HepG2 (cell line): Measurements from ENCODE around the gene MRPL2. TPM values are rescaled to one million over a fixed set of nuclear protein-coding genes. Genes with fewer than 3 reads are reported as not detected.

Source experiments
- ARNT2 ChIP-seq: sonication (generic); formaldehyde crosslinking; IDR thresholded peaks from 2 replicates; pipeline ENCODE4 v1.8.0; 2022; ENCODE audit warnings: mild to moderate bottlenecking, low read depth, missing genetic modification reagents, moderate library complexity
- BATF2 ChIP-seq: sonication (generic); formaldehyde crosslinking; IDR thresholded peaks from 2 replicates; pipeline ENCODE4 v1.8.0; 2022; ENCODE audit warnings: mild to moderate bottlenecking, missing genetic modification reagents, moderate library complexity
- CBX5 ChIP-seq: sonication (generic); formaldehyde crosslinking; IDR thresholded peaks from 2 replicates; pipeline ENCODE4 v1.4.0; 2020; ENCODE audit warnings: missing genetic modification reagents, borderline replicate concordance
- GMEB2 ChIP-seq: IDR thresholded peaks from 2 replicates; pipeline ENCODE4 v1.6.1; 2016; ENCODE audit warnings: missing biosample characterization, missing genetic modification reagents, low read depth
- HOMEZ ChIP-seq: IDR thresholded peaks from 2 replicates; pipeline ENCODE4 v1.6.1; 2016; ENCODE audit warnings: low read depth
- JUNB ChIP-seq: sonication (generic); formaldehyde crosslinking; IDR thresholded peaks from 2 replicates; pipeline ENCODE4 v1.8.0; 2022; ENCODE audit warnings: missing genetic modification reagents, mild to moderate bottlenecking, borderline replicate concordance
- NAIF1 ChIP-seq: sonication (generic); formaldehyde crosslinking; IDR thresholded peaks from 2 replicates; pipeline ENCODE4 v1.5.0; 2020; ENCODE audit warnings: mild to moderate bottlenecking, missing genetic modification reagents, borderline replicate concordance
- NBN ChIP-seq: fragments of 450-650 bp; conservative IDR thresholded peaks from 2 replicates; pipeline ENCODE4 v1.6.1; 2017
- POGZ ChIP-seq: sonication (generic); formaldehyde crosslinking; IDR thresholded peaks from 2 replicates; pipeline ENCODE4 v1.4.0; 2020; ENCODE audit warnings: mild to moderate bottlenecking, missing genetic modification reagents
- RBFOX2 ChIP-seq: fragments of 200-400 bp; formaldehyde crosslinking; IDR thresholded peaks from 2 replicates; pipeline ENCODE4 v1.6.1; 2017; ENCODE audit warnings: low read depth, mild to moderate bottlenecking, low read length
- SMC3 ChIP-seq: IDR thresholded peaks from 2 replicates; pipeline ENCODE4 v1.6.1; 2011; ENCODE audit warnings: low read length, improper control_type of control experiment
- TBX2 ChIP-seq: sonication (generic); formaldehyde crosslinking; IDR thresholded peaks from 2 replicates; pipeline ENCODE4 v1.5.0; 2020; ENCODE audit warnings: missing genetic modification reagents, mild to moderate bottlenecking, borderline replicate concordance
- U2AF2 ChIP-seq: fragments of 200-400 bp; formaldehyde crosslinking; IDR thresholded peaks from 2 replicates; pipeline ENCODE4 v1.6.1; 2017; ENCODE audit warnings: low read depth, mild to moderate bottlenecking, low read length
- ZBTB20 ChIP-seq: sonication (generic); formaldehyde crosslinking; IDR thresholded peaks from 2 replicates; pipeline ENCODE4 v1.8.1; 2023; ENCODE audit warnings: missing genetic modification reagents, low read depth, mild to moderate bottlenecking, borderline replicate concordance
- ZFYVE20 ChIP-seq: sonication (generic); formaldehyde crosslinking; IDR thresholded peaks from 2 replicates; pipeline ENCODE4 v1.8.0; 2023; ENCODE audit warnings: low read depth, mild to moderate bottlenecking, moderate library complexity, missing genetic modification reagents, borderline replicate concordance
- ZNF225 ChIP-seq: sonication (generic); formaldehyde crosslinking; IDR thresholded peaks from 2 replicates; pipeline ENCODE4 v1.4.0; 2020; ENCODE audit warnings: mild to moderate bottlenecking, missing genetic modification reagents
- ZNF251 ChIP-seq: sonication (generic); formaldehyde crosslinking; IDR thresholded peaks from 2 replicates; pipeline ENCODE4 v1.9.0; 2021; ENCODE audit warnings: mild to moderate bottlenecking, missing genetic modification reagents
- ZNF282 ChIP-seq: fragments of 450-650 bp; IDR thresholded peaks from 2 replicates; pipeline ENCODE4 v1.6.1; 2018; ENCODE audit not compliant: partially characterized antibody
- ZNF512B ChIP-seq: sonication (generic); formaldehyde crosslinking; IDR thresholded peaks from 2 replicates; pipeline ENCODE4 v1.5.1; 2020; ENCODE audit warnings: missing genetic modification reagents, mild to moderate bottlenecking, borderline replicate concordance
- ZNF639 ChIP-seq: conservative IDR thresholded peaks from 2 replicates; pipeline ENCODE4 v1.6.1; 2018; ENCODE audit warnings: missing genetic modification reagents
- ZNF7 ChIP-seq: IDR thresholded peaks from 2 replicates; pipeline ENCODE4 v1.6.1; 2016; ENCODE audit warnings: missing biosample characterization, missing genetic modification reagents
- ZSCAN25 ChIP-seq: sonication (generic); formaldehyde crosslinking; IDR thresholded peaks from 2 replicates; pipeline ENCODE4 v1.8.0; 2022; ENCODE audit warnings: mild to moderate bottlenecking, missing genetic modification reagents
- polyA plus RNA-seq, 8 experiments: library from polyadenylated mRNA; depleted of rRNA in 3 of 8; stranded (reverse) in 7 of 8; unstranded in 1 of 8; fragments of >200 nt; fragmentation: Illumina TruSeq in 4 of 8; extraction: Trizol in 4 of 8; gene quantifications; 2 replicates each; pipeline versions ENCODE4 v1.2.1 to v1.2.3, GENCODE V29; 2011 to 2016; ENCODE audit warnings: low read depth in 4 of 8, missing spikeins in 1 of 8, mixed read lengths in 1 of 8; ENCODE audit not compliant: insufficient read depth in 1 of 8
- total RNA-seq, 5 experiments: library from RNA; depleted of rRNA; stranded (reverse); fragments of >200 nt; fragmentation: Illumina TruSeq; extraction: Trizol; gene quantifications; 2 replicates each; pipeline ENCODE4 v1.2.3, GENCODE V29; 2016; ENCODE audit warnings: low read depth in 1 of 5

Gene MRPL2
- total and polyA plus RNA-seq, 2 of the 13 experiments (the other 11 are each of a cell fraction or from before 2014, with no cell fraction given), result 56.8 to 65.6 TPM

- no peak; the same call in 1 of the 2 replicates for TF ChIP-seq TBX2
- no peak for TF ChIP-seq ZNF282
- peak; percentile 49; the same call in 1 of the 2 replicates for TF ChIP-seq ZSCAN25 (CRISPR knock-in tag)
- TF ChIP-seq NBN, result no peak
- TF ChIP-seq ZNF512B (CRISPR knock-in tag), result no peak
- TF ChIP-seq SMC3, result no peak
- TF ChIP-seq POGZ (CRISPR knock-in tag), result no peak
- TF ChIP-seq ZBTB20 (CRISPR knock-in tag), result no peak
- TF ChIP-seq U2AF2, result no peak
- no peak for TF ChIP-seq ZNF251 (CRISPR knock-in tag)
- TF ChIP-seq BATF2 (CRISPR knock-in tag), result peak; percentile 73; the same call in 1 of the 2 replicates
- no peak for TF ChIP-seq HOMEZ
- TF ChIP-seq CBX5 (CRISPR knock-in tag), result no peak; the same call in 1 of the 2 replicates
- TF ChIP-seq ZNF7 (CRISPR knock-in tag), result no peak
- TF ChIP-seq ZNF225 (CRISPR knock-in tag), result no peak
- 0 out of 2 replicates have a peak, but pooled peaks have one; percentile 42 for TF ChIP-seq ZNF639
- TF ChIP-seq RBFOX2, result peak; percentile 95
- TF ChIP-seq NAIF1 (CRISPR knock-in tag), result no peak
- TF ChIP-seq ARNT2 (CRISPR knock-in tag), result peak; percentile 89
- TF ChIP-seq GMEB2 (CRISPR knock-in tag), result peak; percentile 82
- no peak for TF ChIP-seq JUNB
- TF ChIP-seq ZFYVE20 (CRISPR knock-in tag), result no peak
These were observed 37.8 kb downstream of the MRPL2 start, which contains the start of gene RRP36 (continued) for GRCh38 chr6:43021270-43022047.
